Choroid plexus epithelial cell (primary cell): ENCODE measurements around the gene DNAJC6.

Source experiments
- DNase-seq: peaks from one replicate; pipeline ENCODE4 v3.0.0-alpha.2; 2010; ENCODE audit warnings: low read depth
- H3K4me3 ChIP-seq: 2 replicates; pipeline ENCODE4 v1.5.1; 2011; ENCODE audit warnings: low read depth, mild to moderate bottlenecking, control low read depth, low read length, moderate library complexity
- CTCF ChIP-seq: conservative IDR thresholded peaks from 2 replicates; pipeline ENCODE4 v1.5.1; 2011; ENCODE audit warnings: low read depth, mild to moderate bottlenecking, control low read depth, inconsistent platforms, low read length, moderate library complexity

DNAJC6 gene

DNA sequence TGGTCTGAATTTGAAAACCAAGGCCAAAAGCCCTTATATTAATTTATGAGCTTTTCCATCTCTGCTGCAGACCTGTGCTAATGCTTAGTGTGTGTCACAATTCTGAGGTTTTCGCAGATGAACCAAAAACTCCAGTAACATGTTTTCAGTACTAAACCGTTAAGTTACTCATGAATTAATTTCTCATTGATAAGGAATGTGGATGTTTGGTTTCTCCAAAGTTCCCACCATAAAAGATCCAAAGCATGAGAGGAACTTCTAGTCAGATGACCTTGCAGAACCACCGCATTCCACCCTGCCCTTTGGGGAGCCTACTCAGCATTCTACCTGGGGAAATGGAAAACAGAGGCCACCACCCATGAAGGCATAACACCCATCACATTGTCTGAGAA, 103.6 kb downstream of the DNAJC6 start:
- DNase-seq: peak; percentile 30
- TF ChIP-seq CTCF: no peak
- H3K4me3 ChIP-seq: no peak overlapping the region

DNA sequence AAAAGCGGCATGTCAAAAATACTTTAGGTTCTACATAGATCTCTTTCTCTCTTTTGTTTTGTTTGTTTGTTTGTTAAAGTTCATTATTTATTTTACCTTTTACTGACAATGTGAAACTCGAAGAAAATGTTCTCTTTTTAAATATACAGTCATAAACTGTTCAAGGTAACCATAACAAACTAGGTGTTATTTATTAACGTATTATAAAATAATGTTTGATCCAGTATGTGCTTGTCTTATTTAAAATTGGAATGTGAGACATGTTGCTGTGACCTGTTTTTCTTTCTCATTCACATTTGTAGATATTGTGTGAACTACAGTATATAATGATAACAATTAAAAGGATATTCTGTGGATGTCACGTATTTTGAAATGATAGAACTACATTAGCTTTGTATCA, 105.2 kb downstream of the DNAJC6 start:
- DNase-seq: no peak
- no peak overlapping the region for H3K4me3 ChIP-seq
- no peak for TF ChIP-seq CTCF

DNA sequence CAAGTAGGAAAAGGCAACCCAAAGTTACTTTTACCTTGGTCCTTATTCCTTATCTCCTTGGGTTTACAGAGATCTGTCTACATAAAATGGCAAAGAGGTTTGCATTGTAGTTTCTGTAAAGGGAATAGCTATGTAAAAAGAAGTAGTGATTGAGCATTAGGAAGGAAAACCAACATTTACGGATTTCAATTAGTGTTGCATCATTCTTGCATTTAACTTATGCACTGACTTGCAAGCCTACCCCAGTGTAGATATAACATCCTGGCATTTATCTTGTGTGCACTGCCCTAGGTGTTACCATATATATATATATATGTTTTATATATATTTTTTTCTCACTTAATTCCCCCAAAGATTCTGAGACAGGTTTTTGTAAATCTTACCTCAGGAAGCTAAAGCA, 107.4 kb downstream of the DNAJC6 start:
- TF ChIP-seq CTCF: no peak
- DNase-seq: no peak
- no peak overlapping the region for H3K4me3 ChIP-seq

GRCh38 chr1:65417729-65418128, 108.4 kb downstream of the DNAJC6 start:
- no peak for DNase-seq
- H3K4me3 ChIP-seq: no peak overlapping the region

DNA sequence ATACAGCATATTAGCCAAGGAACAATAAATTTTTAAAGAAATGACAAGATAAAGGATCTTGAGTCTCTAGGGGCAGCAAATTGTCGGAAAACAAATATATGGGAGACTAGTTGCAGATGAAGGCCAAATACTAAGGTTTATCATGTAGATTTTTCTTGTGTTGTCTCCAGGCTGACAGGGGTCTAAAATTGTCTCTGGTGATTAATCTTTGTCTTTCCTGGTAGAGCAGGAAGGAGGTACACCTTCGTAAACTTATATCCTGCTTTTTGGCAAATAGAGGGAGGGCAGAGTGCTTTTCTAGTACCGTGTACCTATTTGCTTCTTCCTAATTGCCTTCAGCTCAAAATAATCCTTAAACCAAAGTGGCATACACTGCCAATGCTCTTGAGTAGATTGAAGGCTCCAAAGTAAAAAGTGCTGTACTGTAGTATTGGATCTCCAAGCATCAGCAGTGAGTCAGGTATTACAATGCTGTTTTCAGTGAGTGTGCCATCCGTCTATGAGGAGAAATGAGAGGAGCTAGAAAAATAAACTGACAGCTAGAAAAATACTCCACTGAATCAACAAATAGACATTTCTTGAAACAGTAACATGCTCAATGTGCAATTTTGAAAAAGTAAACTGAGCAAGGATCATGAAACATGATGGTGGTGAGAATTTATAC, 109.3 kb downstream of the DNAJC6 start:
- TF ChIP-seq CTCF: no peak
- no peak for DNase-seq
- no peak overlapping the region for H3K4me3 ChIP-seq

More at GRCh38 chr1:65417729-65418128, 108.4 kb downstream of the DNAJC6 start:
- TF ChIP-seq CTCF: no peak

DNA sequence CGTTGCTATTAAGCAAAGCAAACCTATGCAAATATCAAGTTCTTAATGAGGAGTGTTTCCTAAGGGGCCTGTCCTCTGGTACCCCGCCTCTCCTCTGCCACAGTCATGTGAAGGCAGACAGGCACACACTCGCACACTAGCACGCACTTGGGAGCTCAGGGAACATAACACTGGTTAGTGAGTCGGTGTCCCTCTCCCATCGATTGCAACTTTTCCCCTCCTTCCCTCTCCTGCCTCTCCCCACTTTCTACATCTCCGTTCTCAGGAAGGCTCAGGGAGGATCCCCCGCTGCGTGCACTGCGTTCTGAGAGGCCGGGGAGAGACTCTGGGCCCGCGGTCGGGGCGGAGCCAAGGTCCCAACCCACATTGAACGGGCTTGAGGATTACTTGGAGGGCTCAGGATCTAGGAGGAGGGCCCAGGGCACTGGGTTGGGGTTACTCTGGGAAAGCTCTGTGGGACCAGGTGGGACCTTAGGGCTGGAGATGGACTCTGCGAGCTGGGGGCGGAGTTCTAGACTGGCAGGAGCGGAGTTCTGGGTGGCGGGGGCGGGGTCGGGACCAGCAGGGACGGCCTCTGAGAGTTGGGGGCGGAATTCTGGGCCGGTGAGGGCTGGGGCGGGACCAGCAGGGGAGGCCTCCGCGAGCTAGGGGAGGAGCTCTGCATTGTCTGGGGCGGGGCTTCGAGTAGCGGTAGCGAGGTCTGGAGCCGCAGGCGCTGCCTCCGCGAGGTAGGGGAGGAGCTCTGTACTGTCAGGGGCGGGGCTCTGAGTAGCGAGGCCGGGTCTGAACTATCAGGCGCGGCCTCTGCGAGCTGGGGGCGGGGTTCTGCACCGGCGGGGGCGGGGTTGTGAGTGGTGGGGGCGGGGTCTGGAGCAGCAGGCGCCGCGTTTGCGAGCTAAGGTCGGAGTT, 110.6 kb downstream of the DNAJC6 start:
- DNase-seq: peak; percentile 99
- H3K4me3 ChIP-seq: peak overlapping the region; percentile 93
- no peak for TF ChIP-seq CTCF
